Measurements from ENCODE around the gene F7.

F7 gene

GRCh38 chr13:113076681-113077401 is 28.8 kb upstream of the F7 start (continued):
- TF ChIP-seq MYNN (tag by site-specific recombination; IDR thresholded peaks at IDR 0.05; ENCODE audit: borderline replicate concordance) (no peak), ZNF184 (tag by site-specific recombination; IDR thresholded peaks at IDR 0.05) (no peak), ZNF555 (tag by site-specific recombination; conservative IDR thresholded peaks at IDR 0.05) (no peak), SCRT1 (tag by site-specific recombination; IDR thresholded peaks at IDR 0.05; ENCODE audit: borderline replicate concordance) (no peak)
- TF ChIP-seq, protein P1, sequence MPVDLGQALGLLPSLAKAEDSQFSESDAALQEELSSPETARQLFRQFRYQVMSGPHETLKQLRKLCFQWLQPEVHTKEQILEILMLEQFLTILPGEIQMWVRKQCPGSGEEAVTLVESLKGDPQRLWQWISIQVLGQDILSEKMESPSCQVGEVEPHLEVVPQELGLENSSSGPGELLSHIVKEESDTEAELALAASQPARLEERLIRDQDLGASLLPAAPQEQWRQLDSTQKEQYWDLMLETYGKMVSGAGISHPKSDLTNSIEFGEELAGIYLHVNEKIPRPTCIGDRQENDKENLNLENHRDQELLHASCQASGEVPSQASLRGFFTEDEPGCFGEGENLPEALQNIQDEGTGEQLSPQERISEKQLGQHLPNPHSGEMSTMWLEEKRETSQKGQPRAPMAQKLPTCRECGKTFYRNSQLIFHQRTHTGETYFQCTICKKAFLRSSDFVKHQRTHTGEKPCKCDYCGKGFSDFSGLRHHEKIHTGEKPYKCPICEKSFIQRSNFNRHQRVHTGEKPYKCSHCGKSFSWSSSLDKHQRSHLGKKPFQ (tag by site-specific recombination; IDR thresholded peaks at IDR 0.05): no peak

DNA sequence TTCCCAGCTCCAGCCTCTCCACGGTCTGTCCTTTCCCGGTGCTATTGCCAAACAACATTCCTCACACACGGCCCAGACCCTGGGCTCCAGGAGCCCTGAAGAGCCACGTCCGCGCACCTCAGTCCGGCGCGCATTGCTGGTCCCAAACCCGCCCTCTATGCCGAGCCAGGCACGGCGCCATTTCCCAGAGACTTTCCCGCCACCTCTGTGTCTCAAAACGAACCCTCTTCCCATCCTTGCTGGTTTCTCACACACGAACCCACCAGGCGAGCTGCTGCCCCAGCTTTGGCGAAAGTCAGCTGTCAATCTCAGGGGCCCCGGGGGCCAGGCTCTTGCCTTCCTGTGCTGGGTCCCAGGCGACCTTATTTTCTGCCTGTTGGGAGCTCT is 28.0 kb upstream of the F7 start:
- Histone ChIP-seq H3K4me3 (ENCODE audit: low read depth, low read length) (no peak overlapping the region), H3K36me3 (ENCODE audit: control insufficient read depth in 2 of 2, insufficient read depth in 1 of 2, low read length in 2 of 2) (peaks cover 0 to 2% of the 10 kb centered on the region in 2 experiments; a peak in 1 of 3 replicates), H3K9me3 (ENCODE audit: control insufficient read depth, insufficient read depth, low read depth, low read length) (no peaks in the 10 kb centered on the region), H3K27ac (ENCODE audit: extremely low read depth, low read depth, low read length) (no peak overlapping the region), H3K4me1 (ENCODE audit: control insufficient read depth, insufficient read depth, low read length) (no peaks in the 10 kb centered on the region)
- POLR2A ChIA-PET: no interaction called here
- CTCF ChIA-PET: no interaction called here
- no peak for TF ChIP-seq ZNF529 (tag by site-specific recombination; IDR thresholded peaks at IDR 0.05; ENCODE audit: insufficient replicate concordance)
- TF ChIP-seq SP3 (tag by site-specific recombination; IDR thresholded peaks at IDR 0.05): no peak
- no peak for TF ChIP-seq ZNF521 (tag by site-specific recombination; IDR thresholded peaks at IDR 0.05)
- TF ChIP-seq ZNF341 (tag by site-specific recombination; IDR thresholded peaks at IDR 0.05; ENCODE audit: low read depth): no peak
- no peak for TF ChIP-seq PRDM6 (tag by site-specific recombination; IDR thresholded peaks at IDR 0.05)
- TF ChIP-seq ZNF23 (tag by site-specific recombination; IDR thresholded peaks at IDR 0.05; ENCODE audit: borderline replicate concordance): no peak
- TF ChIP-seq ZNF843 (tag by site-specific recombination; IDR thresholded peaks at IDR 0.05): no peak
- TF ChIP-seq ZFHX2 (tag by site-specific recombination; conservative IDR thresholded peaks at IDR 0.05): no peak
- TF ChIP-seq ZNF416 (tag by site-specific recombination; IDR thresholded peaks at IDR 0.05): no peak
- TF ChIP-seq ZNF169 (tag by site-specific recombination; IDR thresholded peaks at IDR 0.05): no peak
- TF ChIP-seq TRIM28 (IDR thresholded peaks at IDR 0.05; ENCODE audit: borderline replicate concordance, low read length): no peak
- TF ChIP-seq ZNF654 (tag by site-specific recombination; IDR thresholded peaks at IDR 0.05; ENCODE audit: low read depth): no peak
- no peak for TF ChIP-seq ZNF624 (tag by site-specific recombination; IDR thresholded peaks at IDR 0.05)

GRCh38 chr13:113077953-113078901 is 27.4 kb upstream of the F7 start:
- Histone ChIP-seq H3K4me1 (ENCODE audit: control insufficient read depth, insufficient read depth, low read length) (no peaks in the 10 kb centered on the region), H3K27ac (ENCODE audit: extremely low read depth, low read depth, low read length) (no peak overlapping the region), H3K4me3 (ENCODE audit: low read depth, low read length) (no peak overlapping the region), H3K36me3 (ENCODE audit: control insufficient read depth in 2 of 2, insufficient read depth in 1 of 2, low read length in 2 of 2) (peaks cover 0 to 2% of the 10 kb centered on the region in 2 experiments; a peak in 1 of 3 replicates), H3K9me3 (ENCODE audit: control insufficient read depth, insufficient read depth, low read depth, low read length) (no peaks in the 10 kb centered on the region)
- POLR2A ChIA-PET: no interaction called here
- peak; percentile 84 for TF ChIP-seq SCRT1 (tag by site-specific recombination; IDR thresholded peaks at IDR 0.05; ENCODE audit: borderline replicate concordance)
- peak; percentile 72 for TF ChIP-seq SCRT2 (tag by site-specific recombination; IDR thresholded peaks at IDR 0.05)
- no peak for TF ChIP-seq ZNF394 (tag by site-specific recombination; IDR thresholded peaks at IDR 0.05; ENCODE audit: borderline replicate concordance)
- CTCF ChIA-PET: no interaction called here

Data from HEK293 (cell line).